Activated naive CD4-positive, alpha-beta T cell treated with anti-CD3 and anti-CD28 coated beads, Interleukin-2, amount 50 U/mL, for 16 hours (primary cell): ENCODE measurements around the gene CALHM5.
"Not testable (repeated sequence)": the region's sequence is repeated elsewhere in the genome, so short reads cannot be mapped to it uniquely, and the experiment has no call there.

Experiments used
- DNase-seq: peaks from one replicate; pipeline ENCODE4 v3.0.0-alpha.2; 2020

CALHM5 gene

DNA sequence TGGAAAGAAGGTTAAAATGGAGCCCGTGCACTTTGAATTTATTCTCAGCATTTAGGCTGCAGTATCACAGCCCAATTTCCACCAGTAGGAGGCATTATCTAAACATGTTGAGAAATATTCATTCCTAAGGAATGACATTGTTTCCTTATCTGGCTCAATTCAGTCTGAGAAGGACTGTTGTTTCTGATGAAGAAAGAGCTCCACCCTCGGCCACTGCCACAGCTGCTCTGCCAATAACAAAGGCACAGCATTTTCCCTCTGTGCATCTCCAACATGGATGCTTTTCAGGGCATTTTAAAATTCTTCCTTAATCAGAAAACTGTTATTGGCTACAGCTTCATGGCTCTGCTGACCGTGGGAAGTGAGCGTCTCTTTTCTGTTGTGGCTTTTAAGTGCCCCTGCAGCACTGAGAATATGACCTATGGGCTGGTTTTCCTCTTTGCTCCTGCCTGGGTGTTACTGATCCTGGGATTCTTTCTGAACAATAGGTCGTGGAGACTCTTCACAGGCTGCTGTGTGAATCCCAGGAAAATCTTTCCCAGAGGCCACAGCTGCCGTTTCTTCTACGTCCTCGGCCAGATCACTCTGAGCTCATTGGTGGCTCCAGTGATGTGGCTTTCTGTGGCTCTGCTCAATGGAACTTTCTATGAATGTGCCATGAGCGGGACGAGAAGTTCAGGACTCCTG, at the start of gene CALHM5:
CALHM5 (plus strand) TSS at position 216 of the 687 bp plus-strand sequence; CDS start at position 274, 58 bp downstream.
- DNase-seq = no peak

GRCh38 chr6:116461932-116462885, 49.2 kb upstream of the CALHM5 start:
- peak; percentile 51 for DNase-seq

GRCh38 chr6:116463301-116463700, 48.1 kb upstream of the CALHM5 start:
- no peak for DNase-seq

DNA sequence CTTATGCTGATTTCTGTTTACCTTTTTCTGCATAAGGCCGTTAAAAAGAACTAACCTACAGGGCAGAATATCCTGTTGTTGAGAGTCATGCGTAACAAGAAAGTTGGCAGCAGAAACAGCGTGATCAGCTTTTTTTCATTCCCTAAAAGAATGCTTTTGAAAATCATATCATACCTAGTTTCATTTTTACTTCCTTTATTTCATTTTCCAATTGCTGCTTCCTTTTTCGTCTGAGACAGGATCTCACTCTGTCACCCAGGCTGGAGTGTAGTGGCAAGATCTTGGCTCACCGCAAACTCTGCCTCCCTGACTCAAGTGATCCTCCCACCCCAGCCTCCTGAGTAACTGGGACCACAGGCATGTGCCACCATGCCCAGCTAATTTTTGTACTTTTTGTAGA, 46.2 kb upstream of the CALHM5 start:
- no peak for DNase-seq

DNA sequence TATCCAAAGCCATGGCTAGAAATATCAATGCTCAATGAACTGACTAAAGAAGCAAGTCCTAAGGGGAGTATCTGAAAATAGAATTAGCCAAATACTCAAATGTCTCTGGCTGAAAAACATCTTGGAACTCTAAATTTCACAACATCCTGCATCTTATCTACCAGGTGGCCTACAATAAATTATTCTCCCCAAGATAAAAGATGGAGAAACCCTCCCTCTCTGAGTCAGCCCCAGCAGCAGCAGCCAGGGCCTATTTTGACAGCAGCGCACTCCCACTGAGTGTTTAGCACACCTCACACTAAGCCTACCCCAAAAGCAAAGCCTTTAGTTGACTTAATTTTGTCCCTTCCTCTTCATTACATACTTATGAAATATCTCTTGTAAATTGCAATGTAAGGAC, 44.3 kb upstream of the CALHM5 start:
- DNase-seq = no peak

GRCh38 chr6:116467514-116467913, 43.9 kb upstream of the CALHM5 start:
- no peak for DNase-seq

- DNase-seq = no peak
These were observed 43.1 kb upstream of the CALHM5 start for GRCh38 chr6:116468293-116468692.

GRCh38 chr6:116471531-116471930, 39.9 kb upstream of the CALHM5 start:
- no peak for DNase-seq

DNA sequence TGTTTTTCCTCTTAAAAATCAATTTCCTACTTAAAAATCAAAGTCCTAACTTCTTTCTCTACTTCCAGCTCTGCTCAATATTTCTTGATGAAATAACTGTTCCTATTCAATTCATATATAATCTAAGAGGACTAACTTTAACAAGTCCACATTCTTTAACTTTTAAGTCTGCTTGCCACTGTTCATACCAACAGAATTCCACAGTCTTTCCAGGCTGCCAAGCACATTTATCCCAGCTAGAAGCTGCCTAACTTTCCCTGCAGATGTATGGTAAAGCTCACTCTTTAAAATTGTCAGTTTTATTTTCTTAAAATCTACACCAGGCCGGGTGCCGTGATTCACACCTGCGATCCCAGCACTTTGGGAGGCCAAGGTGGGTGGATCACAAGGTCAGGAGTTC, 38.7 kb upstream of the CALHM5 start:
- DNase-seq = no peak

DNA sequence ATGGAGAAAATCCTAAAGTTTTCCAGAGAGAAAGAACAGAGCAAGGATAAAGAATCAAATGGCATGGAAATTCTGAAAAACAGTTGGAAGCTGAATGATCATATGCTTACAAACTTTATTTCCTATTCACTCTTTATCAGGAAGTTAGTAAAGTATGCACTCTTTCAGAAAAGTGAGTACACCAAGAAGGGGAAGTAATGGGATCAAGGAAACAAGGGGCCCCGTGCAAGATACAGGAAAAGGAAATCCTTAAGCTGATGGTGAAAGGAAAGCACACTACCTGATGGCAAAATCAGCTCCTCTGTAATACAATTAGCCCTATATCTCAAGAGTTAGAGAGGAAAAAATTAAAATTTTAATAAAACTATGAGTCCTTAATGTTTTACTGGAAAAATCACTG, 36.3 kb upstream of the CALHM5 start:
- DNase-seq = no peak

- DNase-seq = no peak
These were observed 35.3 kb upstream of the CALHM5 start for GRCh38 chr6:116476002-116476678.

DNA sequence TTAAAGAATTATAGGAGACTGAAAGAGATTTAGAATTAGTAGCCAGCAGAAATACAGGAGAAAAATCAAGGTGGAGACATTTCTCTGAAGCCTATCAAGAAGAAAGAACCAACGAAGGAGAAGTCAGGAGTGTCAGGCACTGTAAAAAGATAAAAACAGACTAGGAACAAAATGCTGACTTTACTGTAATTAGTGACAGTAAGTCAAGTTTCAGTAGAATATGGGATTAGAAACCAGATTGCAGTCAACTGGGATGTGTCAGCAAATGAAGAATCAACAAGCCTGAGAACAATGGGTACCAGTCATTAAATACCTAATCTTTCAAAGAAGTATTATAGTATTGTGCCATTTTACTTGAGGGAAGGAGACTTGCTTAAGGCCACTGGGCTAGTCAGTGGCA, 28.7 kb upstream of the CALHM5 start:
- no peak for DNase-seq

GRCh38 chr6:116483616-116484015, 27.8 kb upstream of the CALHM5 start:
- DNase-seq = no peak

- no peak for DNase-seq
These were observed 25.8 kb upstream of the CALHM5 start for GRCh38 chr6:116485559-116486184.

DNA sequence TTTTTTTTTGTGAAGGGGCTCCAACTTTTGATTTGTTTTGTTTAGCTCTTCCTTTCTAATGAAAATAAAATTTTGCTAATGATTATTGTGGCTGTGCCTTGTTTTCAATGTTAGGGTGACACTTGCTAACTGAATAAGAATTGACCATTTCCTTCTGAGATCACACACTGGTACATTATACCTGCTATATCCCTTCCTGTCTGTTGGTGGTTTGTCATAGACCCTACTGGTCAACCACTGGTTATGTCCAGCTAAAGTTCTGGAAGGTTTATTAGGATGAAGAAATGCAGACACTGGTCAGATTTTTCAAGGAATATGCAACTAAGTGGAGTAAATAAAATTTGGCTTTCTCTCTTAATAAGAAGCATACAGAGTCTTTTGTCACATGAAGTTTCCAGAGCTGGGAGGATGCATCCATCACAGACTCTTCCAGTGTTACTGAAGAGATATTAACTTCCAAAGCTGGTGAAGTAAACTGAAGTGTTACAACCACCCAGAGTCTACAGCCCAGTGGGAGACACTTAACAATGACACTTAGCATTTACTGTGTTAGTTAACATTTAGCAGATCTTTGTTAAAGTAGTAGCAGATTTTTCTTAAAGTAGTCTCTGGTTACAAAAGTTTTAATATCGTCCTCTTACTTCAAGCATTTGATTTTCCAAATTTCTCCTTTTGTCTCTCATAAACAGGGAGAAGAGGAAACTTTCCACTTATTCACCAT, 19.7 kb upstream of the CALHM5 start:
- no peak for DNase-seq

DNA sequence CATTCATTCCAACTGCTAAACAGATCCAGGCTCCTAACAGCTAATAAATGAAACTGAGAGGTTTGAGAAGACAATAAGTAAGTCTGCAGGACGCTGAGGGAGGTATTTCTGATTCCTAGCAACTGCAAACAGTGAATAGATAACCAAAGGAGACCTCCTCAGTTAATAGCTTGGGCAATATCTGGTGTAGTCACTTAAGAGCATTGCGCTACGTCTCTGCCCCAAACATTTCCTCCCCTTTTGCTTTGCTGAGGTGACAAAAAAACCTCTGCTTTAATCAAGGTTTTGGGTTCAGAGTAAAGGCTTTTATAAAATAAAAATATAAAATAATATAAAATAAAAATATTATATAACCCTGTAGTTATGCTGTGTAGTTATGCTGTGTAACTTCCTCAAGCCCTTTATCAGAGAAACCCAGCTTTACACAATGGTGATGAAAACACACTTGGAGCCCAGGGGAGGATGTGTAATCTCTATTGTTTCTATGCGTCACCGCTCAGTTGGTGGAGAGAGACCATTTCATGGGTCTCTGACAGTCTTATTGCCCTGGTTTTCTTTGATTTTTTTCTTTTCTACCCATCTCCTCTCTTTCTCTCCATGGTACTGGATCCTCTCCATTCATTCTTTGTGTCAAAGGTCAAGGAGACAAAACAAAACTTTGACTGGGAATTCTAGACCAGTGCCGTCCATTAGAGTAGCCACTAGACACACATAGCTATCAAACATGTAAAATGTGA, 18.9 kb upstream of the CALHM5 start:
- DNase-seq = no peak

DNA sequence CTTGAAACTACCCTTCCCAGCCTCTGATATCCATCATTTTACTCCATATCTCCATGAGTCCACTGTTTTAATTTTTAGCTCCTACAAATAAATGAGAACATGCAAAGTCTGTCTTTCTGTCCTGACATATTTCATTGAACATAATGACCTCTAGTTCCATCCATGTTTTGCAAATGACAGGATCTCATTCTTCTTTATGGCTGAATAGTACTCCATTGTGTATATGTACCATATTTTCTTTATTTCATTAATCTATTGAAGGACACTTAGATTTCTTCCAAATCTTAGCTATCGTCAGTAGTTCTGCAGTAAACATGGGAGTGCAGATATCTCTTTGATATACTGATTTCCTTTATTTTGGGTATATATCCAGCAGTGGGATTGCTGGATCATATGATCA, 16.3 kb upstream of the CALHM5 start:
- DNase-seq = not testable (repeated sequence)

DNA sequence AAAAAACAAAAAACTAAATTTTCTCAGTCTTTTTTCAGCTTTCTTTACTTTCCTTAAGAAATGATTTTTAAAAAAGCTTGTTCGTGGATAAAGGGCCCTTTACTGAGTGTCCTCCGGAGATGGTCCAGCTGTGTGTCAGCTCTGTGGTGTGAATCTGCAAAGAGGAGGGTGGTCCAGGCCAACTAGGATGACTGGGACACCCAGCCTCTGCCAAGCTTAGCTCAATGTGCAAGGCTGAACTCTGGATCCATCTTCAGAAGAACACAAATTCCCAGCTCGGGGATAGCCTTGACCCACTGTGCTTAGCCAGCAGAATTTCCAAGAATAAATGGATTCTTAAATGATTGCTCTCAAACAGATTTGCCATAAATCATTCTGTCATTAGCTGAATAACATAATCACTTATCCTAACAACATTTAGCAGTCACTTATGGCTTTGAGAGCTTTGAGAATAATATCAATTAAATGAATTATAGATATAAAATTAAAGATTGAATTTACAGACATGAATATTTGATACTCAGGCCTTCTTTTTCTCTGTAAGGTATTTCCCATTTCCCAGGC, 14.2 kb upstream of the CALHM5 start:
- no peak for DNase-seq

GRCh38 chr6:116500969-116501433, 10.4 kb upstream of the CALHM5 start:
- no peak for DNase-seq

- DNase-seq = no peak
These were observed 4.1 kb upstream of the CALHM5 start for GRCh38 chr6:116507324-116507723.

DNA sequence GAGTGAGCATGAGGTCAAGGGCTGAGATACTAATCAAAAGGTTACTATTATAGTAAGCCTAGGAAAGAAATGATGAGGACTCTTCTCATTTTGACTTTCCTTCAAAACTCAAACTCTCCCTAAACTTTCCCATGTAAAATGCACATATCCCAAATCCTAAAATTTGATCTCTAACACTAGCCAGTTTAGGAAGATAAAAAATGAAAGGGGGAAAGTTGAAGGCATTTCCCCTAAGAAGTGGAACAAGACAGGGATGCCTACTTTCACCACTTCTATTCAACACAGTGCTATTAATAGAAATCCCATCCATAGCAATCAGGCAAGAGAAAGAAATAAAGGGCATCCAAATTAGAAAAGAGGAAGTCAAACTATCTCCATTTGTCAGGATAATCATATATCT, 2.9 kb upstream of the CALHM5 start:
- DNase-seq = no peak
